Chondrocyte (in vitro differentiated cells): ENCODE measurements around the gene LZTS2. TPM values are rescaled to one million over a fixed set of nuclear protein-coding genes. Genes with fewer than 3 reads are reported as not detected.

Source experiments
- DNase-seq: peaks from one replicate; pipeline ENCODE4 v3.0.0; 2021; ENCODE audit warnings: mixed read lengths, low spot score
- H3K27ac Mint-ChIP-seq: one replicate; pipeline ENCODE4 v1.8.0; 2021; ENCODE audit warnings: mild to moderate bottlenecking, moderate library complexity, mixed read lengths; ENCODE audit not compliant: unreplicated experiment
- H3K27me3 Mint-ChIP-seq: 2 replicates; pipeline ENCODE4 v1.8.0; 2021; ENCODE audit warnings: low read depth, mixed read lengths
- H3K36me3 Mint-ChIP-seq: 2 replicates; pipeline ENCODE4 v1.8.0; 2021; ENCODE audit warnings: low read depth, mixed read lengths
- H3K4me1 Mint-ChIP-seq: 2 replicates; pipeline ENCODE4 v1.8.0; 2021; ENCODE audit warnings: low read depth, mild to moderate bottlenecking, mixed read lengths
- H3K4me3 Mint-ChIP-seq: one replicate; pipeline ENCODE4 v1.8.0; 2021; ENCODE audit warnings: mild to moderate bottlenecking, moderate library complexity, mixed read lengths; ENCODE audit not compliant: unreplicated experiment
- H3K9me3 Mint-ChIP-seq: 2 replicates; pipeline ENCODE4 v1.8.0; 2021; ENCODE audit warnings: low read depth, mixed read lengths
- total RNA-seq: library from RNA; stranded (reverse); gene quantifications from 3 replicates; pipeline ENCODE4 v1.2.1, GENCODE V29; 2021
- TF ChIP-seq, protein P1 (sequence below): fragments of 200-600 bp; sonication (generic); IDR thresholded peaks from 2 replicates; pipeline ENCODE4 v1.5.0; 2021; ENCODE audit warnings: antibody characterized with exemption, mild to moderate bottlenecking, moderate library complexity

Gene LZTS2
- total RNA-seq, 1 donor from 2014 or later, result 79.4 TPM

DNA sequence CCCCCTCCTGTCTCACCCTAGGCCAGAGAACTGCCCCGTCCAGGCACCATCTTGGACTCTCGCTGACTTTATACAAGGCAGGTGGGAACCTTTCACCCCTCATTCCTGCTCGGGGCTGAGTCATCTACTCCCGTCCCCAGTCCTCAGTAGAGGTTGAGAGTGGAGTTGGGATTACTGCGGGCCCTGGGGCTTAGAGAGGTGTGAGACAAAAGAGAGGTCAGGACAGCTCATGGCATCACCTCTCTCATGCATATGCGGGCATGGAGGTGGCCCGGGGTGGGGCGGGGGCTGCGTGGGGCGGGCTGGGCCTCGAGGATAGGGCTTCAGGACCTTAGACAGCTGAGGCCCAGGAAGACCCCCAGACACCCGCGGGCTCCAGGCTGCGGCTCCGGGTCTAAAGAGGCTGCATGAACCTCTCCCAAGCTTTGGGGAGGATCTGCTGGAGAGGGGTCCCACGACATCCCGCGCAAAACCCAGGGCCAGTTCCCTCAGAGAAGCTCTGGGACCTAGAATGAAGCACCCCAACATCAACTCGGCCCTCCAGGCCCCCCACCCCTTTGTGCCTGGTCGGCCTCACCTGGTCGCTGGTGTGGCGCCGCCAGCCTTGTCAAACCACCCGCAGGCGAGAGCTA, 31.0 kb downstream of the LZTS2 start:
- H3K27me3 Mint-ChIP-seq, result no peaks in the 10 kb centered on the region

DNA sequence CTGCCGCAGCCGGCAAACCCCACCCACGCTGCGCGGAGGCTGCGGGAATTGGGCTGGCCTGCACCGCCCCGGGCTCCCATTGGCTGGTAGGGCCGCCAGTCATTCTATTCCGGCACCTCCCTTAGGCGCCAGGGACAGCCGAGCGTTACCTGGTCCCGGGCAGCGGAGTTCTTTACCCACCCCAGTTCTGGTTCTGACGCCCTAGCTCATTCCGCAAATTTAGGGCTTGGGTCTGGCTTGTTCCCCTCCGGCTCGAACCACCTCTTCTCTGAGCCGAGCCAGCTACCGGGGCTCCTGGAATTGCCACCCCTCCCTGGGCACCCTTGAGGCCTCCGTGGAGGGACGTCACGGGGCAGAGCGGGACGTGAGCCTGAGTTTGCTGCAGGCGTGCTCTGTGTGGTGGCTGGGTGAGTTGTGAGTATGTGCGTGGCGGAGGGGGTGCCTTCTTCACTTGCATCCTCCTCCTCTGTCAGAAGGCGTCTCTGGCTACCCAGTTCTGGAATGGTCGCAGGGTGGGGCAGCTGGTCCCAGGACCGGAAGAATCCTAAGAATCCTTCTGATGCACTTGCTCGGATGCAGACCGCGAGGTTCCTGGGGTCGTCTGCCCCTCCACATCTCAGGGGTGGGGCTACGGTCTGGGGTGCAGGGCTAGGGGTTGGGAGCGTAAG, 31.7 kb downstream of the LZTS2 start, which contains the start of the genes PDZD7 and SFXN3:
Gene PDZD7, minus strand, starts transcription at position 2 of the 668 bp plus-strand sequence. CDS start 910 bp downstream, outside the sequence.
Gene SFXN3, plus strand, starts transcription at position 107 of the 668 bp plus-strand sequence. CDS start 3,461 bp downstream, outside the sequence.
- Mint-ChIP-seq H3K27ac (peak within 1 kb of the TSS; percentile 98), H3K9me3 (no peaks in the 10 kb centered on the region), H3K4me1 (peaks cover 30% of the 10 kb centered on the region), H3K36me3 (peaks cover 2% of the 10 kb centered on the region), H3K4me3 (peak within 1 kb of the TSS; percentile 96), H3K27me3 (no peaks in the 10 kb centered on the region)
- DNase-seq, result peak; percentile 98
- TF ChIP-seq, protein P1, sequence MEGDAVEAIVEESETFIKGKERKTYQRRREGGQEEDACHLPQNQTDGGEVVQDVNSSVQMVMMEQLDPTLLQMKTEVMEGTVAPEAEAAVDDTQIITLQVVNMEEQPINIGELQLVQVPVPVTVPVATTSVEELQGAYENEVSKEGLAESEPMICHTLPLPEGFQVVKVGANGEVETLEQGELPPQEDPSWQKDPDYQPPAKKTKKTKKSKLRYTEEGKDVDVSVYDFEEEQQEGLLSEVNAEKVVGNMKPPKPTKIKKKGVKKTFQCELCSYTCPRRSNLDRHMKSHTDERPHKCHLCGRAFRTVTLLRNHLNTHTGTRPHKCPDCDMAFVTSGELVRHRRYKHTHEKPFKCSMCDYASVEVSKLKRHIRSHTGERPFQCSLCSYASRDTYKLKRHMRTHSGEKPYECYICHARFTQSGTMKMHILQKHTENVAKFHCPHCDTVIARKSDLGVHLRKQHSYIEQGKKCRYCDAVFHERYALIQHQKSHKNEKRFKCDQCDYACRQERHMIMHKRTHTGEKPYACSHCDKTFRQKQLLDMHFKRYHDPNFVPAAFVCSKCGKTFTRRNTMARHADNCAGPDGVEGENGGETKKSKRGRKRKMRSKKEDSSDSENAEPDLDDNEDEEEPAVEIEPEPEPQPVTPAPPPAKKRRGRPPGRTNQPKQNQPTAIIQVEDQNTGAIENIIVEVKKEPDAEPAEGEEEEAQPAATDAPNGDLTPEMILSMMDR, result peak; percentile 14

More for the DNA sequence above, 31.0 kb downstream of the LZTS2 start:
- TF ChIP-seq, protein P1, result no peak
- no peaks in the 10 kb centered on the region for H3K36me3 Mint-ChIP-seq
- H3K27ac Mint-ChIP-seq, result no peak overlapping the region
- H3K4me3 Mint-ChIP-seq, result peak overlapping the region; percentile 96
- H3K4me1 Mint-ChIP-seq, result peaks cover 30% of the 10 kb centered on the region
- H3K9me3 Mint-ChIP-seq, result no peaks in the 10 kb centered on the region
- DNase-seq, result peak; percentile 65

DNA sequence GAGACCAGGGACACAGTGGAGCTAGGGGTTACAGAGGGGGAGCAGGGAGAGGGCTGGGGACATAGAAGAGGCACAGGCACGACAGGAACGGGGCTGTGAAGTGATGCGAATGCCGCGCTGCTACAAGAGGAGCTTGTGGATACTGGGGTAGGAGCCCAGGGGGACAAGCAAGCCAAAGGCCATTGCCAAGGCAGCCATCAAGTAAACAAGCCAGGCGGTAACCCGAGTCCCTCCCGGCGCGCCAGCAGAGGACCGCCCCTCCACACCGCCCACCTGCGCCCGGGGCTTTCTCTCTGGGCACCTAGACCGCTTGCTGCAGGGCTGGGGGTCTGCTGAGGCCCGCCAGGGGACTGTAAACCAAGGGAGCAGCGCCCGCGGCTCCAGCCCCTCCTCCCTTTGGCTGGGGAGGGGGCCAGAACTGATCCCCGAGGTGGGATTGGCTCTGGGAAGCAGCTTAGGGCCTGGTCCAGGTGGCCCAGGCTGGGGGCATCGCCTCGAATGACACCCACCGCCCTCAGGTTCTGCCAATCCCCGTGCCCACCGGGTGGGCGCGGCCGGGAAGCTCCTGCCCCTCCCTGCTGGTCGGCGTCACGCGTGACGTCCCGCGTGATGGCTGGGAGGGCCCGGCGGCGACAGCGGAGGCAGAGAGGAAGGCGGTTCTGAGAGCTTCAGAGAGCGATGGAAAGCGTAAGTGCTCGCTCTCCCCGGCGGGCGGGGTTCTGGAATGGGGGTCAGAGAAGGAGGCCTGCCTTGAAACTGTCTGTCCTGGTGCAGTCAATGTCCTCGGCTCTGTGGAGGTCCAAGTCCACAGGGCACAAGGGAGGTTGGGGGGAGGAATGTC, 32.4 kb downstream of the LZTS2 start:
- Mint-ChIP-seq H3K4me1 (peaks cover 30% of the 10 kb centered on the region), H3K9me3 (no peaks in the 10 kb centered on the region), H3K4me3 (peak overlapping the region; percentile 96), H3K27ac (peak overlapping the region; percentile 98), H3K36me3 (peaks cover 7% of the 10 kb centered on the region), H3K27me3 (no peaks in the 10 kb centered on the region)
- no peak for DNase-seq
- TF ChIP-seq, protein P1, result no peak

DNA sequence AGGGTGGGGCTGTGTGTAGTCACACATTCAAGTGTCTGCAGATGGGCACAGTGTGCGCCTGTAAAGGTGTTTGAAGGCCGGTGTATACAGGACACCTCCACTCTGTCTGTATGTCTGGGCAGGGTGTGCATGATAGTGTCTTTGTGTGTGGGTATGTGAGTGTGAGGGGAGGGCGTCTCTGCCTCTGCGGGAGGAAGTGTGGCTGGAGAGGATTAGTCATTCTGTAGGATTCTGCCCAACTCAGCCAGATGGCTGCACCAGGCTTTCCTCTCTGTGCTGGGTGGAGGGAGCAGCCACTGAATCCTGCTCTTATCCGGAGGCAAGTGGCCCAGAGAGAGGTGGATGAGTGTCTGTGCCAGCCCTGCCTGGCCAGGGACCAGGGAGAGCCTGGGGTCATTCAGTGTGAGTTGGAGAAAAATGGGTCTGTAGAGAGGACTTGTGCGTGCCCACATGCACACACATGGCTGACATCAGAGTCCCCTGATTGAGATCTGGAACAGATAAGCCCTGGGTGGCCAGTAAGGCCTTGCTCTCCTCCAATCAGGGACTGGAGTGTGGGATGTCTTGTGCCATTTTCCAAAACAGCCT, 33.1 kb downstream of the LZTS2 start:
- no peak for DNase-seq
- Mint-ChIP-seq H3K36me3 (peaks cover 11% of the 10 kb centered on the region), H3K4me1 (peaks cover 30% of the 10 kb centered on the region), H3K27ac (peak overlapping the region; percentile 98), H3K4me3 (peak overlapping the region; percentile 96), H3K9me3 (no peaks in the 10 kb centered on the region), H3K27me3 (no peaks in the 10 kb centered on the region)
- TF ChIP-seq, protein P1, result no peak
